ENCODE results near the gene C11orf24. TPM values are rescaled to one million over a fixed set of nuclear protein-coding genes. Genes with fewer than 3 reads are reported as not detected.

C11orf24 gene
- total and polyA plus RNA-seq, 2 of the 4 experiments (the other 2 are of a cell fraction): 42.5 to 135 TPM

GRCh38 chr11:68226421-68226820 lies 45.4 kb downstream of the C11orf24 start:
- Histone ChIP-seq H3K36me3 (ENCODE audit: control insufficient read depth, insufficient read depth, low read length) (no peaks in the 10 kb centered on the region), H3K23ac (ENCODE audit: low read depth, low read length) (no peak overlapping the region), H3K9me3 (ENCODE audit: control insufficient read depth, insufficient read depth, low read length) (peaks cover 13% of the 10 kb centered on the region), H4K8ac (ENCODE audit: low read depth in 2 of 2, low read length in 2 of 2) (no peak overlapping the region), H3K9ac (ENCODE audit: low read depth, low read length) (no peak overlapping the region), H3K18ac (ENCODE audit: low read depth, low read length) (no peak overlapping the region), H3K4me2 (ENCODE audit: low read depth, low read length) (no peak overlapping the region), H4K91ac (ENCODE audit: insufficient read depth, low read depth, low read length) (no peak overlapping the region), H2BK120ac (ENCODE audit: low read depth, low read length) (no peak overlapping the region), H3K27ac (ENCODE audit: insufficient read depth, low read length) (no peak overlapping the region), H3K4me3 (ENCODE audit: insufficient read depth, low read depth, low read length) (no peak overlapping the region), H4K5ac (ENCODE audit: low read depth, low read length) (no peak overlapping the region), H2AFZ (replicated peaks; ENCODE audit: low read length, poor library complexity) (no peak overlapping the region), H2AK5ac (ENCODE audit: low read depth, low read length) (no peak overlapping the region), H2BK15ac (ENCODE audit: low read depth, low read length) (no peak overlapping the region), H3K79me1 (ENCODE audit: low read depth in 1 of 2, low read length in 2 of 2) (no peaks in the 10 kb centered on the region), H2AK9ac (replicated peaks; ENCODE audit: low read depth, low read length, poor library complexity) (no peak overlapping the region), H3K9me1 (ENCODE audit: insufficient read depth, low read length) (no peaks in the 10 kb centered on the region), H3K4me1 (ENCODE audit: control insufficient read depth, insufficient read depth, low read length) (no peaks in the 10 kb centered on the region), H2BK20ac (ENCODE audit: low read depth, low read length) (no peak overlapping the region), H3K4ac (ENCODE audit: low read depth, low read length) (no peak overlapping the region), H2BK5ac (ENCODE audit: low read depth, low read length, poor library complexity, severe bottlenecking) (no peak overlapping the region), H4K20me1 (ENCODE audit: insufficient read depth, low read length) (no peaks in the 10 kb centered on the region), H3K27me3 (ENCODE audit: control insufficient read depth, insufficient read depth, low read length) (peaks cover 22% of the 10 kb centered on the region), H3K14ac (replicated peaks; ENCODE audit: low read depth, low read length) (no peak overlapping the region), H3K56ac (ENCODE audit: extremely low read depth, insufficient read depth, low read length) (no peak overlapping the region)
- TF ChIP-seq CEBPB (IDR thresholded peaks at IDR 0.05; ENCODE audit: low read depth, low read length) (no peak), NFE2L2 (IDR thresholded peaks at IDR 0.05; ENCODE audit: low read depth, low read length) (no peak), BHLHE40 (IDR thresholded peaks at IDR 0.05; ENCODE audit: low read depth, low read length) (no peak), FOS (IDR thresholded peaks at IDR 0.05; ENCODE audit: low read depth, low read length) (no peak), USF2 (IDR thresholded peaks at IDR 0.05; ENCODE audit: low read depth, low read length) (no peak), MXI1 (IDR thresholded peaks at IDR 0.05; ENCODE audit: borderline replicate concordance, low read depth, low read length) (no peak), RCOR1 (IDR thresholded peaks at IDR 0.05; ENCODE audit: insufficient replicate concordance, low read length) (no peak), SMC3 (IDR thresholded peaks at IDR 0.05; ENCODE audit: low read depth, low read length) (no peak), RFX5 (IDR thresholded peaks at IDR 0.05; ENCODE audit: low read depth, low read length) (no peak), CHD1 (IDR thresholded peaks at IDR 0.05; ENCODE audit: low read depth, low read length) (no peak), CTCF (conservative IDR thresholded peaks at IDR 0.05; ENCODE audit: low read depth, low read length) (no peak), MAZ (IDR thresholded peaks at IDR 0.05; ENCODE audit: borderline replicate concordance, low read depth, low read length) (no peak), MAFK (IDR thresholded peaks at IDR 0.05; ENCODE audit: low read depth, low read length) (no peak), POLR2A (IDR thresholded peaks at IDR 0.05; ENCODE audit: low read depth, low read length) (no peak), RAD21 (IDR thresholded peaks at IDR 0.05; ENCODE audit: low read length) (no peak)
- TF ChIP-seq, protein P1, sequence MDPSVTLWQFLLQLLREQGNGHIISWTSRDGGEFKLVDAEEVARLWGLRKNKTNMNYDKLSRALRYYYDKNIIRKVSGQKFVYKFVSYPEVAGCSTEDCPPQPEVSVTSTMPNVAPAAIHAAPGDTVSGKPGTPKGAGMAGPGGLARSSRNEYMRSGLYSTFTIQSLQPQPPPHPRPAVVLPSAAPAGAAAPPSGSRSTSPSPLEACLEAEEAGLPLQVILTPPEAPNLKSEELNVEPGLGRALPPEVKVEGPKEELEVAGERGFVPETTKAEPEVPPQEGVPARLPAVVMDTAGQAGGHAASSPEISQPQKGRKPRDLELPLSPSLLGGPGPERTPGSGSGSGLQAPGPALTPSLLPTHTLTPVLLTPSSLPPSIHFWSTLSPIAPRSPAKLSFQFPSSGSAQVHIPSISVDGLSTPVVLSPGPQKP (IDR thresholded peaks at IDR 0.05; ENCODE audit: borderline replicate concordance, low read depth, low read length): no peak
- intact Hi-C loops (cut with micrococcal nuclease) (no loop called here), in situ Hi-C loops (cut with MboI; ENCODE audit: low sequenced_read_pairs) (no loop called here), dilution Hi-C loops (cut with HindIII; ENCODE audit: low sequenced_read_pairs, unreplicated experiment) (no loop called here)
- DNase-seq (no peak), ATAC-seq (ENCODE audit: low read depth) (no peak)
- POLR2A ChIA-PET (ENCODE audit: unreplicated experiment): no interaction called here
- no CpG with 5 or more reads among the region's 9 CpGs for WGBS, 2 experiments (ENCODE audit: extremely low coverage in 2 of 2, insufficient read length in 1 of 2)
- no TSS peak for BruUV-seq (replicated peaks)
- CTCF ChIA-PET: no interaction called here
